ENCODE data around the gene ATXN1.

ATXN1 gene

GRCh38 chr6:16256781-16257180 lies 504.5 kb downstream of the ATXN1 start:
- DNase-seq (ENCODE audit: low read depth in 2 of 2) = no peak

GRCh38 chr6:16254535-16254934 lies 506.7 kb downstream of the ATXN1 start:
- no peak for DNase-seq (ENCODE audit: low read depth in 2 of 2)

- DNase-seq (ENCODE audit: low read depth in 2 of 2) = no peak
Measured at GRCh38 chr6:16253399-16254144, 507.7 kb downstream of the ATXN1 start.

- no peak for DNase-seq (ENCODE audit: low read depth in 2 of 2)
Measured at GRCh38 chr6:16252686-16253299, 508.5 kb downstream of the ATXN1 start.

GRCh38 chr6:16251706-16252105 lies 509.6 kb downstream of the ATXN1 start:
- no peak for DNase-seq (ENCODE audit: low read depth in 2 of 2)

GRCh38 chr6:16249971-16250370 lies 511.3 kb downstream of the ATXN1 start:
- no peak for DNase-seq (ENCODE audit: low read depth in 2 of 2)

Data from fibroblast of skin of left biceps (primary cell).